ENCODE results near the gene GATA5. TPM values are rescaled to one million over a fixed set of nuclear protein-coding genes. Genes with fewer than 3 reads are reported as not detected.

Gene GATA5
- total RNA-seq, 1 experiment from 2014 or later = not detected

- TF ChIP-seq TCF7L2 (IDR thresholded peaks at IDR 0.05; ENCODE audit: borderline replicate concordance, extremely low read depth, insufficient read depth, insufficient read length) (no peak), ZFX (IDR thresholded peaks at IDR 0.05) (no peak), FOSL1 (IDR thresholded peaks at IDR 0.05; ENCODE audit: low read depth) (no peak), SIN3A (IDR thresholded peaks at IDR 0.05; ENCODE audit: low read depth) (no peak), ELF1 (IDR thresholded peaks at IDR 0.05; ENCODE audit: borderline replicate concordance, low read depth) (no peak), SP1 (IDR thresholded peaks at IDR 0.05; ENCODE audit: low read depth) (no peak), MAX (IDR thresholded peaks at IDR 0.05) (no peak), EZH2 (IDR thresholded peaks at IDR 0.05) (no peak), YY1 (IDR thresholded peaks at IDR 0.05; ENCODE audit: extremely low read depth, insufficient replicate concordance, low read depth, low read length) (no peak), RAD21 (IDR thresholded peaks at IDR 0.05; ENCODE audit: low read depth) (no peak), SRF (IDR thresholded peaks at IDR 0.05; ENCODE audit: low read depth) (no peak), POLR2A (IDR thresholded peaks at IDR 0.05; ENCODE audit: borderline replicate concordance, extremely low read depth, insufficient read depth, insufficient read length) (no peak)
- DNase-seq (ENCODE audit: low read depth, low spot score) (no peak), ATAC-seq (no peak)
- Histone ChIP-seq H3K4me3 (replicated peaks in 1 of 2; ENCODE audit: low read depth in 1 of 2, low read length in 2 of 2) (no peak overlapping the region), H3K9me2 (ENCODE audit: insufficient read depth) (no peaks in the 10 kb centered on the region), H4K20me1 (ENCODE audit: insufficient read depth) (no peaks in the 10 kb centered on the region), H3K4me1 (ENCODE audit: control insufficient read depth in 1 of 2, insufficient read depth in 2 of 2, low read length in 2 of 2) (no peaks in the 10 kb centered on the region), H3K4me2 (ENCODE audit: low read length) (no peak overlapping the region), H3K79me2 (ENCODE audit: insufficient read depth, low read length) (no peaks in the 10 kb centered on the region), H3K9me3 (ENCODE audit: control insufficient read depth in 1 of 2, insufficient read depth in 1 of 2, low read depth in 1 of 2, low read length in 2 of 2) (no peaks in the 10 kb centered on the region), H2AFZ (ENCODE audit: low read depth, low read length, poor library complexity, severe bottlenecking) (no peak overlapping the region), H3K27me3 (ENCODE audit: insufficient read depth, low read length) (no peaks in the 10 kb centered on the region), H3K9ac (ENCODE audit: low read length) (no peak overlapping the region), H3K36me3 (ENCODE audit: control insufficient read depth in 1 of 2, insufficient read depth in 2 of 2, low read length in 2 of 2) (no peaks in the 10 kb centered on the region), H3K27ac (ENCODE audit: low read depth, low read length) (no peak overlapping the region)
- ChIA-PET POLR2A (no interaction called here), CTCF (no interaction called here), RAD21 (ENCODE audit: low non-redundant PET in 1 of 2, low total read pairs in 2 of 2, uncharacterized antibody in 2 of 2, unreplicated experiment in 2 of 2) (no interaction called here)
- intact Hi-C loops (cut with micrococcal nuclease) = no loop called here
- BruUV-seq (replicated peaks) = no TSS peak
Observed at GRCh38 chr20:62475027-62475771, 596 bp downstream of the GATA5 start.

GRCh38 chr20:62474604-62475026 lies 1.2 kb downstream of the GATA5 start:
- Histone ChIP-seq H2AFZ (ENCODE audit: low read depth, low read length, poor library complexity, severe bottlenecking) (no peak overlapping the region), H3K9me2 (ENCODE audit: insufficient read depth) (no peaks in the 10 kb centered on the region), H3K4me1 (ENCODE audit: control insufficient read depth in 1 of 2, insufficient read depth in 2 of 2, low read length in 2 of 2) (no peaks in the 10 kb centered on the region), H3K9ac (ENCODE audit: low read length) (no peak overlapping the region), H3K4me2 (ENCODE audit: low read length) (no peak overlapping the region), H3K27me3 (ENCODE audit: insufficient read depth, low read length) (no peaks in the 10 kb centered on the region), H3K9me3 (ENCODE audit: control insufficient read depth in 1 of 2, insufficient read depth in 1 of 2, low read depth in 1 of 2, low read length in 2 of 2) (no peaks in the 10 kb centered on the region), H4K20me1 (ENCODE audit: insufficient read depth) (no peaks in the 10 kb centered on the region), H3K4me3 (replicated peaks in 1 of 2; ENCODE audit: low read depth in 1 of 2, low read length in 2 of 2) (no peak overlapping the region), H3K36me3 (ENCODE audit: control insufficient read depth in 1 of 2, insufficient read depth in 2 of 2, low read length in 2 of 2) (no peaks in the 10 kb centered on the region), H3K79me2 (ENCODE audit: insufficient read depth, low read length) (no peaks in the 10 kb centered on the region), H3K27ac (ENCODE audit: low read depth, low read length) (no peak overlapping the region)
- ChIA-PET POLR2A (no interaction called here), CTCF (no interaction called here), RAD21 (ENCODE audit: low non-redundant PET in 1 of 2, low total read pairs in 2 of 2, uncharacterized antibody in 2 of 2, unreplicated experiment in 2 of 2) (no interaction called here)
- TF ChIP-seq EZH2phosphoT487 (IDR thresholded peaks at IDR 0.05; ENCODE audit: borderline replicate concordance) (no peak), EZH2 (IDR thresholded peaks at IDR 0.05) (no peak), RAD21 (IDR thresholded peaks at IDR 0.05; ENCODE audit: low read depth) (no peak), MAX (IDR thresholded peaks at IDR 0.05) (no peak), TCF7L2 (IDR thresholded peaks at IDR 0.05; ENCODE audit: borderline replicate concordance, extremely low read depth, insufficient read depth, insufficient read length) (no peak), JUND (IDR thresholded peaks at IDR 0.05) (no peak), SIN3A (IDR thresholded peaks at IDR 0.05; ENCODE audit: low read depth) (no peak), POLR2A (IDR thresholded peaks at IDR 0.05; ENCODE audit: borderline replicate concordance, extremely low read depth, insufficient read depth, insufficient read length) (no peak), SRF (IDR thresholded peaks at IDR 0.05; ENCODE audit: low read depth) (no peak)
- intact Hi-C loops (cut with micrococcal nuclease) = no loop called here
- BruUV-seq (replicated peaks) = no TSS peak
- ATAC-seq (no peak), DNase-seq (ENCODE audit: low read depth, low spot score) (no peak)
